ENCODE data around the gene RNASEH2C.

GRCh38 chr11:65696802-65697552 is 23.6 kb downstream of the RNASEH2C start:
- TF ChIP-seq CTCF (IDR thresholded peaks at IDR 0.05) (no peak), POLR2A (IDR thresholded peaks at IDR 0.05) (no peak), POLR2AphosphoS5 (IDR thresholded peaks at IDR 0.05) (no peak), EP300 (IDR thresholded peaks at IDR 0.05) (no peak)

Data from suprapubic skin (tissue), 4 donors.